OCI-M2 (cell line): ENCODE data around the gene RNF144B.

ENCODE experiments used
- DNase-seq: peaks from one replicate; lab custom pipeline; 2025; ENCODE audit not compliant: unreplicated experiment; lab: John Stamatoyannopoulos, UW

The RNF144B gene

DNA sequence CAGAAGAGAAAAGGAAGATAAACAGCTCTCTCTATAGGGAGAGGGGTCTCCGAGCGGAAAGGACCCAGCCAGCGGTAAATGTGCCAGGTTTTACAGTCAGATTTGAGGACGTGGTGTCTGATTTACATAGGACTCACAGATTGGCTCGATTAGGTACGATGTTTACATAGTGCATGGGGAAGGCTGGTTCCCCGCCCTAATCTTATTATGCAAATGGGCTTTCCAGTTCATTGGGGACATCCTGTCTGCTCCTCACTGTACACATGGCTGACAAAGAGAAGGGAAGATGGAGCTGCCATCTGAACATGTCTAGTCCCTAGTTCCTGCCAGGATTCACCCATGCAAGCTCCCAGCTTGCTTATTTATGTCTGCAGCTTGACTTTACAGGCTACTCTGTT lies 119.9 kb downstream of the RNF144B start:
- no peak for DNase-seq

- DNase-seq, result no peak
These were observed 120.4 kb downstream of the RNF144B start for GRCh38 chr6:18507561-18507960.

DNA sequence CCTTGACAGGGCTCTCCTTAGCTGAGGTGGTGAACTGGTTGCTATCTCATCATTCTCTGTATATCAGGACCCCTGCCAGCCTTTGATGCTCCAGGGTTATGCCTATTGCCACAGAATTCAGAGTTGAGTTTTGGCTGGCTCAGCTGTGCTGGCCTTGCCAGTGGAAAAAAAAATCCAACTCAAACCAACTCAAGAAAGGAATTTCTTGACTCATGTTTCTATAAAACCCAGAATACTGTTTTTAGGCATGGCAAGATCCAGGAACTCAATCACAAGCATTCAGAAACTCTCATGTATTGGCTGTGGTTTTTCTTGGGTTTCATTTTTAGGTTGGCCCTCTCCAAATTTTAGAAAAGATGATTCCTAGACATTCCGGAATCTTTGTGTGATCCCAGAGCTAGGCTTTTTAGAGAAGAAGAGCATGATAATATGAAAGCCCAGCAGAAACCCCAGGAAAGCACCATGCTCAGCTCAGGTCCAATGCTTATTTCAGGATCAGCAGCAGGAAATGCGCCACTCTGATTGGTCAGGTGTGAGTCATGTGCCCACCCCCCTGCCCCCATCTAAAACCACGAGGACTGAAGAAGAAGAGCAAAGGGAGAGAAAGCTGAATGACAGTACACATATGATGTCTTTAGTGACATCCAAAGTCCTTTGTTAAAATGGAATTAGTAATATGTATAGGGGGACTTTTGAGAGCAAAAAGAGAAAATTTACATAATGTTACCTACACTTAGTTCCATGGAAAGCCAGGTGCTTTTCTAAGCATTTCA lies 122.9 kb downstream of the RNF144B start:
- DNase-seq, result no peak

DNA sequence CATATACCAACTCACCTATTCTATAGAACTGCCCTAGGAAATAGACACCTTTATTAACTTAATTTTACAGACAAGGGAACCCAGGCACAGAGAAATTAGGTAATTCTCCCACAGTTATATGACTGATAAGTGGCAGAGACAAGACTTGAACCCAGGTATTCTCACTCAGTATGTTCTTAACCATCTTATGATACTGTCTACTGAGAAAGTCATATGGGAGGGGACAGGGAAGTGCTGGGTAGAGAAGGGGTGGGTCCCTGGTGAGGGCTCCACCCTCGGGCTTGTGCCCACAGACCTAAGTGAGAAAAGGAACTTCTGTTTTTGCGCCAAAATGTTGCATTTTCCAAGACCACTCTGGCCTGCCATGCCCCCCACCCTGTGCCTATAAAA lies 123.5 kb downstream of the RNF144B start:
- no peak for DNase-seq

GRCh38 chr6:18511211-18511610 lies 124.1 kb downstream of the RNF144B start:
- DNase-seq, result no peak

DNA sequence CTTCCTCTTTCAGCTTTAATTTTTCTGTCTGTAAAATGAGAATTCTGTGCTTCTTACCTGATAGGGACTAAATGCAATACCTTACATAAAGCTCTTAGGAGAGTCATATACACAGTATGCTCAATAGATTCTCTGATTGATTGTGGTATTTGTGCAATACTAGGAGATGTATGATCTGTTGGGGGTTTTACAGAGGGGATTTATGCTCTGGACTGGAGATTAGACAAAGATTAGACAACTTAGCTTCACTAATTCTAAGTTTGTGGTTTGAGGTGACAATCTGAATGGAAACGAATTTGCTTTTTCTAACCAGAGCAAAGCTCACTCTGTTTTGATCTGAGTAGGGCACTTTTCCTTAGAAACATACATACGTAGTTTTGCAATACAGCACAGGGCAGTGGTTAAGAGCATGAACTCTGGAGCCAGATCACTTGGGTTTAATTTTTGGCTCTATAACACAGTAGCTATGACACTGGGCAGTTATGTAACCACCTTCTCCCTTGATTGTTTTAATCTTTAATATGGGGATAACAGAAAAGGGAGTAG lies 126.2 kb downstream of the RNF144B start:
- no peak for DNase-seq

DNA sequence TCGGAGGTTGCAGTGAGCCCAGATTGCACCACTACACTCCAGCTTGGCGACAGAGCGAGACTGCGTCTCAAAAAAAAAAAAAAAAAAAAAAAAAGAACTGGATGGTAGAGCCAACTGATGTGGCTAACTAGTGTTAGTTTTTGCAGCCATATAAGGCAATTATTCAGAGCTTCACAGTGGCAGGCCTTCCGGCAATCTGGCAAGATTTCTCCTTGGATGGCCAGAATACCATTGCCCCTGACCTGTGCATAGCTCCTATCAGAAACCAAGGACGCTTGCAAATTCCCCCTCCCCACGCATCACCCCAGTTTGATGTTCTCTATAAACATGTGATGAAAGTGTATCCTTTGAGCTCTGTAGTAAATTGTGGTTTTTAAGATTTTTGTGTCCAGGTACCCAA lies 127.0 kb downstream of the RNF144B start:
- no peak for DNase-seq

DNA sequence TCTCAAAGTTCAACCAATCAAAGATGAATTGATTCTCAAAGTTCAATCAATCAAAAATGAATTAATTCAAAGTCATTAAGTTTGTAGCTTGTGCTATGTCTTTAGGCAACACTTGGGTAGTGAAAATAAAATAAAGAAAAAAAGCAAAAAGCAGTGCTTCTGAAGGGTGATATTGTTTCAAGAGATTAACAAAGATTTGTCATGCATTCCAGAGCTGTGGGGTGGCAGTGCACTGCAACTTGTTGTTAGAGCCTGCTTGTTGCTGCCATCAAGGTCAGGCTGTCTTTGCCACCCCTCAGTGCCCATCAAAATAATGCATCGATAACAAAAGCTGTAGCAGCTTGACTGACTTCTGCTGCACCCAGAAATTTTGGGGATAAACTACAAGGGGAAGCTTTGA lies 128.6 kb downstream of the RNF144B start:
- no peak for DNase-seq
